ENCODE results near the gene SAAL1. TPM values are rescaled to one million over a fixed set of nuclear protein-coding genes. Genes with fewer than 3 reads are reported as not detected.

The SAAL1 gene
- total RNA-seq, 1 experiment from 2014 or later, result 34.3 TPM

DNA sequence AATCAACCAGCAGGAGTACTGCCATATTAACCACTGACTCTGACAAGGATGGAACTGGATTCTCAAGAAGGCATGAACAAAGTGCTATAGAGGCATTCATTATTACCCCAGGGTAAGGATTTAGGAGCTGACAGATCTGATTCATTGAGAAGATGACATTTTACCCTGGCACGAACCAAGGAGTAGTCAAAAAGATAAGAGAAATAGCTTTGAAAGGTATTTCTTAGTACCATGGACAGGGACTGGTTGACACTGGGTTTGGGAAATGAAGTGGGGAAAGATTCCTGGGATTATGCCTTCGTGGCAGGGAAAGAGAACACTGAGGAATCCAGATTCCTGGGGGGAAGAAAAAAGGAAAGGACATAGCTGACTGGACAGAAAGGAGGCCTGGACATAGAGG is 5.1 kb upstream of the SAAL1 start:
- no peaks in the 10 kb centered on the region for H3K36me3 Mint-ChIP-seq (ENCODE audit: insufficient read depth, unreplicated experiment)
- peaks cover 6% of the 10 kb centered on the region for H3K4me1 Mint-ChIP-seq (ENCODE audit: insufficient read depth, unreplicated experiment)
- H3K4me3 Mint-ChIP-seq (ENCODE audit: unreplicated experiment), result no peak overlapping the region
- CTCF ChIA-PET, result interaction anchor here (0.7 to 1.7 kb wide), 7 partner anchors 24 to 968 kb away, joined by 3 to 5 read pairs (median 3); no protein-coding TSS in a partner anchor
- TF ChIP-seq CTCF (IDR thresholded peaks at IDR 0.05; ENCODE audit: unreplicated experiment), result no peak
- no peak for DNase-seq (ENCODE audit: unreplicated experiment)
- POLR2A ChIA-PET, result interaction anchor here (0.8 kb wide), 1 partner anchor 64 kb away, joined by 3 read pairs; no protein-coding TSS in a partner anchor
- intact Hi-C loops (cut with micrococcal nuclease), result no loop called here
- BruUV-seq (replicated peaks), result no TSS peak
- H3K27me3 Mint-ChIP-seq (ENCODE audit: insufficient read depth, unreplicated experiment), result peaks cover 48% of the 10 kb centered on the region
- H3K27ac Mint-ChIP-seq (ENCODE audit: low read depth, unreplicated experiment), result no peak overlapping the region
- H3K9me3 Mint-ChIP-seq (ENCODE audit: unreplicated experiment), result no peaks in the 10 kb centered on the region

GRCh38 chr11:18108254-18108653 is 2.4 kb upstream of the SAAL1 start:
- H3K9me3 Mint-ChIP-seq (ENCODE audit: unreplicated experiment), result no peaks in the 10 kb centered on the region
- intact Hi-C loops (cut with micrococcal nuclease), result loop anchor here (5.0 kb wide), 2 partner anchors 96 to 204 kb away; partner anchors contain the start of gene SERGEF
- no peak overlapping the region for H3K27ac Mint-ChIP-seq (ENCODE audit: low read depth, unreplicated experiment)
- peaks cover 3% of the 10 kb centered on the region for H3K36me3 Mint-ChIP-seq (ENCODE audit: insufficient read depth, unreplicated experiment)
- H3K4me1 Mint-ChIP-seq (ENCODE audit: insufficient read depth, unreplicated experiment), result peaks cover 14% of the 10 kb centered on the region
- CTCF ChIA-PET, result interaction anchor here (0.9 kb wide), 1 partner anchor 117 kb away, joined by 4 read pairs; no protein-coding TSS in a partner anchor
- no peak for DNase-seq (ENCODE audit: unreplicated experiment)
- TF ChIP-seq CTCF (IDR thresholded peaks at IDR 0.05; ENCODE audit: unreplicated experiment), result no peak
- POLR2A ChIA-PET, result interaction anchor here (1.1 kb wide), 1 partner anchor 119 kb away, joined by 3 read pairs; no protein-coding TSS in a partner anchor
- H3K27me3 Mint-ChIP-seq (ENCODE audit: insufficient read depth, unreplicated experiment), result peaks cover 35% of the 10 kb centered on the region
- no TSS peak for BruUV-seq (replicated peaks)
- H3K4me3 Mint-ChIP-seq (ENCODE audit: unreplicated experiment), result no peak overlapping the region

DNA sequence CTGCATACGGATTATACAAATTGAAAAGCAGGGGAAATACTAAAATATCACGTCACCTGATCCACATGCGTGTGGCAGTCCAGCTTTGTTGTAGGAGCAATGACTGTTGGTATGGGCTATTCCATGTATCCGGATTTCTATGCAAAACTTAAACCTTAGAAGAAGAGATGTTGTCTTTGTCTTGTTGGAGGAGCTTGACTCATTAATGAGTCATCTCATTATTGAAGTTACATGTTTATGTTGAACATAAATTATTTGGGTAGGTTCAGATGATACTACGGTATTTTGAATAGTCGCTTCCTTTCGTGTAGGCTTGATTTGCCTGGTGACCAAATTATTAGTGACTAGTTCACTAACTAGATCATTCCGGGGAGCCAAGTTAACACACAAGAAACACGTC is 806 bp upstream of the SAAL1 start:
- intact Hi-C loops (cut with micrococcal nuclease), result loop anchor here (1.0 to 5.0 kb wide), 3 partner anchors 94 to 206 kb away; partner anchors contain the start of gene SERGEF
- Mint-ChIP-seq H3K9me3 (ENCODE audit: unreplicated experiment) (no peaks in the 10 kb centered on the region), H3K36me3 (ENCODE audit: insufficient read depth, unreplicated experiment) (peaks cover 18% of the 10 kb centered on the region), H3K4me3 (ENCODE audit: unreplicated experiment) (peak overlapping the region; percentile 94), H3K27ac (ENCODE audit: low read depth, unreplicated experiment) (no peak overlapping the region), H3K27me3 (ENCODE audit: insufficient read depth, unreplicated experiment) (peaks cover 23% of the 10 kb centered on the region), H3K4me1 (ENCODE audit: insufficient read depth, unreplicated experiment) (peaks cover 19% of the 10 kb centered on the region)
- CTCF ChIA-PET, result interaction anchor here (0.6 to 5.2 kb wide), 24 partner anchors 8 to 852 kb away, joined by 3 to 61 read pairs (median 4); partner anchors contain the start of gene UEVLD
- POLR2A ChIA-PET, result interaction anchor here (0.6 to 1.7 kb wide), 11 partner anchors 9 to 420 kb away, joined by 3 to 11 read pairs (median 3); partner anchors contain the start of gene TSG101
- TF ChIP-seq CTCF (IDR thresholded peaks at IDR 0.05; ENCODE audit: unreplicated experiment), result no peak
- BruUV-seq (replicated peaks), result no TSS peak
- DNase-seq (ENCODE audit: unreplicated experiment), result peak; percentile 41

GRCh38 chr11:18105086-18105801 is 638 bp downstream of the SAAL1 start:
- DNase-seq (ENCODE audit: unreplicated experiment), result no peak
- Mint-ChIP-seq H3K27ac (ENCODE audit: low read depth, unreplicated experiment) (peak overlapping the region; percentile 87), H3K4me3 (ENCODE audit: unreplicated experiment) (peak overlapping the region; percentile 94), H3K9me3 (ENCODE audit: unreplicated experiment) (no peaks in the 10 kb centered on the region), H3K36me3 (ENCODE audit: insufficient read depth, unreplicated experiment) (peaks cover 27% of the 10 kb centered on the region), H3K27me3 (ENCODE audit: insufficient read depth, unreplicated experiment) (peaks cover 9% of the 10 kb centered on the region), H3K4me1 (ENCODE audit: insufficient read depth, unreplicated experiment) (peaks cover 19% of the 10 kb centered on the region)
- BruUV-seq (replicated peaks), result TSS peak; percentile 44
- no peak for TF ChIP-seq CTCF (IDR thresholded peaks at IDR 0.05; ENCODE audit: unreplicated experiment)
- intact Hi-C loops (cut with micrococcal nuclease), result loop anchor here (2.0 to 5.0 kb wide), 3 partner anchors 93 to 207 kb away; partner anchors contain the start of gene SERGEF
- ChIA-PET CTCF (interaction anchor here (0.5 to 5.2 kb wide), 13 partner anchors 11 to 669 kb away, joined by 3 to 61 read pairs (median 3); partner anchors contain the start of gene UEVLD), POLR2A (interaction anchor here (0.6 to 1.7 kb wide), 5 partner anchors 12 to 421 kb away, joined by 3 to 11 read pairs (median 4); partner anchors contain the start of genes SERGEF and TSG101)

All from MCF 10A (cell line).